H4 (cell line): Measurements from ENCODE around the gene SAMD3. TPM values are rescaled to one million over a fixed set of nuclear protein-coding genes. Genes with fewer than 3 reads are reported as not detected.
"Not testable (repeated sequence)": the region's sequence is repeated elsewhere in the genome, so short reads cannot be mapped to it uniquely, and the experiment has no call there.

Experiments used
- DNase-seq: peaks from one replicate; pipeline ENCODE4 v3.0.0-alpha.2; 2015; ENCODE audit warnings: low spot score
- total RNA-seq: library from RNA; depleted of rRNA; stranded (reverse); fragments of >200 nt; shearing (Covaris generic); gene quantifications from 2 replicates; pipeline ENCODE4 v1.2.3, GENCODE V29; 2014

The SAMD3 gene
- total RNA-seq, 1 experiment from 2014 or later, result not detected

DNA sequence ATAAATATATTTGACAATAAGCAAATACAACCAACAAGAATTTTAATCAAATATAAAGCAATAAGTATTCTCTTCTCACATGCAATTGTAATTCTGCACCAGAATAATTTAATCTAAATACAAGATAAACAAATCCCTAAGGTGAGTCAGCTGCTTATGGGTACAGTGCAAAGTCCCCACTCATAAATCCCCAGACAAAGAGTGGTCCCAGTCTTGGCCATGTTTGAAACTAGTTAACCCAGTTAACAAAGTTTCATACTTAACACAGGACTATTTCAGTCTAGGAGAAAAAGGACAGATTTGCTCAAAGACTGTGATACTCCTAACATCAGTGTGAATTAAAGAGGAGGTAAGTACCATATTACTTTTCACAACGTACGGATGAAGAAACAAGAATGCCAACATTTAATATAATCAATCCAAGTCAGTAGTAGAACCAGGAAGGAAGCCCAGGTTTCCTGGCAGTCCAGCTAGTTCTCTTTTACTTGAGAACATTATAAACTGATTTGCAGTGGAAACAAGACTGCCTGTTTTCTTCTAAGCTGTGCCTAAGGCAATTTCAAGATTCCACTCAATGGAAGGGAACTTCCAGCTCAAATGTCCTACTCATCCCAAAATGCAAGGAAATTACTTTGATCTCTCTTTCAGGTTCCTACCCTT is 10.4 kb downstream of the SAMD3 start:
- no peak for DNase-seq

DNA sequence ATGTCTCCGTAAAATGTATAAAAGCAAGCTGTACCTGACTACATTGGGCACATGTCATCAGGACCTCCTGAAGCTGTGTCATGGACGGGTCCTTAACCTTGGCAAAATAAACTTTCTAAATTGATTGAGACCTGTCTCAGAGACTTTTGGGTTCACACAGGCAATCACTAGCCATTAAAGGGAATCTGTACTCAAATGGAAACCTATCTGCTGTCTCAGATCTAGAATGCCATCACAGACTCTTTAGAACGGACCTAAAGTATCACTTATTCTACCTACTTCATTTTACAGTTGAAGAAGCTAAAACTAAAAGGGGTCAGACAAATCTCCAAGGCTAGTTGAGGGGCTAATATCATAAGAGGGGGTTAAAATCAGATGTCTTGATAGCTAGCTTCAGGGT is 11.1 kb downstream of the SAMD3 start:
- no peak for DNase-seq

DNA sequence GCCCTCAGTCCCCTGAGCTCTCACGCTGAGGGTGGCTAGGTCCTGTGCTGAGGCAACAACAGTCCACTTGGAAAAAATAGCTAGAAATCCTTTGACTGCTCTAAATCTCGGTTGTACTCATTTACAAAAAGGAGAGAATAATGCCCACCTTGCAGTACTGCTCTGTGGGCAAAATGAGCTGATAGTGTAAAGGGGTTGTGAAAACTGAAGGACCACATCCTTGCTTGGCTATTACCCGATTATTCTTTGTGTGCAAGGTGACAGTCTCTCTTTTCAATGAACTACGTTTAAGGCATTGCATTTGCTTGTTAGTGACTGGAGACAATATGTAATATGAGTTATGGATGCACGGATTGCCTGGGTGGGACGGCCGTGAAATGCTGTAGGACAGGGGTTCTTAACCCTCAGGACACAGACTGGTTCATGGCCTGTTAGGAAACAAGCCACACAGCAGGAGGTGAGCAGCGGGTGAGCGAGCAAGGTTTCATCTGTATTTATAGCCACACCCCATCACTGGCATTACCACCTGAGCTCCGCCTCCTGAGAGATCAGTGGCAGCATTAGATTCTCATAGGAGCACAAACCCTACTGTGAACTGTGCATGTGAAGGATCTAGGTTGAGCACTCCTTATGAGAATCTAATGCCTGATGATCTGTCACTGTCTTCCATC is 14.6 kb downstream of the SAMD3 start:
- DNase-seq, result no peak

- no peak for DNase-seq
These were observed 16.3 kb downstream of the SAMD3 start for GRCh38 chr6:130206479-130206878.

GRCh38 chr6:130204322-130204721 is 18.4 kb downstream of the SAMD3 start:
- DNase-seq, result no peak

DNA sequence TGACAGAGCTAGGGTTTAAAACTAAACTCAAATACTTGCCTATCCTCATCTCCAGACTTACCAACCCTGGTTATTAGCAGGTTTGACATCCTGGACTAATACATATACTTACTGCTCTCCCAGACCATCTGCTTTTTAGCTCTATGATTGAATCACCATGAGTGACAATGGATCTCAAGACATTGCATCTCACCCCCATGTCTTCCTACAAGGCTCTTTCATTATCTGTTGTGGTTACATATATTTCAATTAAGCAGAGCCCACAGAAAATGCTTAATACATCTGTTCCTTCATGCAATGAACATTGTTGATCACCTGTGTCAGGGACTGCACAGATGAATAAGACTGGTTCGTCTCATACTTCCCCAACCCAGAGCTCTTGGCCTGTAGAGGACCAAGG is 19.4 kb downstream of the SAMD3 start:
- no peak for DNase-seq

- no peak for DNase-seq
These were observed 20.0 kb downstream of the SAMD3 start for GRCh38 chr6:130202782-130203181.

DNA sequence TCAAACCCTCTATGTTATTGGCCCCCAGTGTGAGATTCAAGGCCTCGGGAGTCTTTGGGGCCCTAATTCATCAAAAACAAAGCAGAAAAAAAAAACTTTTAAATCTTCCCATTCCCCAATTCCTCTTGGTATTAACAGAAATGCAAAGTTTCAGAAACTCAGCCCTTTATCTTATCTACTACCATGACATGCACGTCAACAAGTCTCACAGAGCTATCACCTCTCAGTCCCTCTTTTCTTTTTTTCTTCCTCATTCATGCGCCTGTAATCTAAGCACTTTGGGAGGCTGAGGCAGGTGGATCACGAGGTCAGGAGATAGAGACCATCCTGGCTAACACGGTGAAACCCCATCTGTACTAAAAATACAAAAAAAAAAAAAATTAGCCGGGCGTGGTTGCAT is 22.7 kb downstream of the SAMD3 start:
- no peak for DNase-seq

- DNase-seq, result no peak
These were observed 24.2 kb downstream of the SAMD3 start for GRCh38 chr6:130198483-130199035.

GRCh38 chr6:130197816-130198482 is 24.8 kb downstream of the SAMD3 start:
- not testable (repeated sequence) for DNase-seq

DNA sequence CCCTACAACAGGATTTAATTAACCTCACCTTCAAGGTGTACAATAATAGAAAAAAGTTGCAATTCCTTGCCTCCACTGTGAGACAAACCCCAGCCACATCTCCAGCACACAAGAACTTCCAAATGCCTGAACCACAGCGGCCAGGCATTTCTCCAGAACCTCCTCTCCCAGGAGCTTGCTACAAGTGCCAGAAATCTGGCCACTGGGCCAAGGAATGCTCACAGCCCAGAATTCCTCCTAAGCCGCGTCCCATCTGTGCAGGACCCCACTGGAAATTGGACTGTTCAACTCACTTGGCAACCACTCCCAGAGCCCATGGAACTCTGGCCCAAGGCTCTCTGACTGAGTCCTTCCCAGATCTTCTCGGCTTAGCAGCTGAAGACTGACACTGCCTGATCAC is 28.3 kb downstream of the SAMD3 start:
- DNase-seq, result not testable (repeated sequence)

DNA sequence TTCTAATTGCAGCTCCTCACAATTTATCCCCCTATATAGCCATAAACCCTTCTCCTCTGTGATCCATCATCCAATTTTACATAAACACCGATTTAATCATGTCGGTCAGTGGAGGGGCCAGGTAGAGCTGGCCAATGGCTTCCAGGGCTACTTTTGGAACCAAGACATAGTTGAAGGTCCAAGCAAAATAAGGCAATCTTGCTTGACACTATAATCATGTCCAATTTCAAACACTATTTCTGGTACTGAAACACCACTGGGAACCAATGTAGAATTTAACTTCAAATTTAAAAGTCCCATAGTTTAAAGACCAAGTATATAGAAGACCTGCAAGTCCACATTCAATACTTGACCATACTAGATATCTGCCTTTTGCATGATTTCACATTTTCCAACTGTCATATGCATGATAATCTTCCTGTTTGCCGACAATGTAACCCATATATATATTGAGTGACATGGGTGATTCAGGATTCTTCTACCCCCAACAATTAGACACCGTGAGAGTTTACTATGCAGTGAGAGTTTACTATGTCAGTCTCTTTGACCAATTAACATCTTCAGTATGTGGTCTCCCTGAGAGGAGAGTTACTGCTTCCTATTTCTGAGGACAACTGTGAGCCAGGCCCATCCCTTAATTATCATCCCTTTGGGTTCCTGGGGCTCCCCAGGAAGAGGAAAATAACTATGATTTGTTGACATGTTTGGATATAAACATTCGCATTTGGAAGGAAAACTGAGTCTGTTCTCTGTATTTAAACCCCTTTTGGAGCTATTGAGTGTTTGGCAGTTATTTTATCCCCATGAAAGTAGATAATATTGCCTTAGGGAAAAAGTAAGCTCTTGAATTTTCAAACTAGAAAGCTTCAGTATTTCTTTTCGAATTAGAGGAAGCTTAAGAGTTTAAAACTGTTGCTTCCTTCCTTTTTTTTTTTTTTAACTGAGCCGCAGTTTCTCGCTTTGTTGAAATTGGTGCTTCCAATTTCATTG is 31.8 kb downstream of the SAMD3 start:
- no peak for DNase-seq

DNA sequence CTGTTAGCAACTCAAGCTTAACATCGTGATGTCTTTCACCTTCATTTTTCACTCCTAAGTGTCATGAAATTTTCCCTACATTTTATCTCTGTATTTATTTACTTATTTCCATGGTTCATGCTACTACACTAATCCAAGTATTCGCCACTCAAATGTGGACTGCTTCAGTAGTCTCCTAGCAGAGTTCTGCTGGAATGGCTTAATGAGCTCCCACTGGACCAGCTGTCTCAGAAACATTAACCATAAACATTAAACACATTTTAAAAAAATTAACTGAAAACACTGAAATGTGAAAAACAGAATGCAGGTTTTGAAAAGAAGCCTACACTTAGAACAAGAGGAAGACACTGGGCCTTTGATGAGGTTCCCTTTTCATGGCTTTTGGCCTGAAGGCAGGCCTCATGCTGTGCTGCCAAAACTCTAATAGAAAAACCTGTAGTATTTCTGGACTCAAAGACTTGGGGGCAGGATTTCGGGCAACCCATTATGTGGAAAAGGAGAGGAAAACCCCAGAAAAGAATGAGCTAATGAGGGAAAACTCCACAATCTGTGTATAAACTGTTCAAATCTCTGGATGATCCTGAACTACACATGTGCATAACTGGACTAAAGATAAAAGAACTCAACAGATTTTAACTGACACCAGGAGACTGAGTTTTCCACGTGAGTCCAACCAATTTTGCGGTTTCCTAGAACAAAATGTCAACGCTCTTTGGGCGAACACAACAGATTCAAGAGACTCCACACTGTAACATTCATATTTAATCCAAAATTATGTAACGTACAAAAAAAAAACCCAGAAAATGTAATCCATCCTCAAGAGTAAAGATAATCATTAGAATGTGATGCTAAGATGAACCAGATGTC is 33.0 kb downstream of the SAMD3 start:
- no peak for DNase-seq

GRCh38 chr6:130188207-130188899 is 34.4 kb downstream of the SAMD3 start:
- DNase-seq, result no peak

- no peak for DNase-seq
These were observed 35.2 kb downstream of the SAMD3 start for GRCh38 chr6:130187335-130188206.

DNA sequence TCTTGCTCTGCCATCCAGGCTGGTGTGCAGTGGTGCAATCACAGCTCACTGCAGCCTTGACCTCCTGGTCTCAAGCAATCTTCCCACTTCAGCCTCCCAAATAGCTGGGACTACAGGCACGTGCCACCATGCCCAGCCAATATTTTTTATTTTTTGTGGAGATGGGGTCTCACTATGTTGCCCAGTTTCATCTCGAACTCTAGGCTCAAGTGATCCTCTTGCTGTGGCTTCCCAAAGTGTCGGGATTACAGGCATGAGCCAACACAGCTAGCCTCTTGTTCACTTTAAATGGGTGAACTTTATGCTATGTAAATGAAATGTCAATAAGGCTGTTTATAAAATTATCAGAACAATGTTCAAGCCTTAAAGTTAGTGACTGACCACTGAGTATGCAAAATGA is 37.1 kb downstream of the SAMD3 start:
- DNase-seq, result no peak

DNA sequence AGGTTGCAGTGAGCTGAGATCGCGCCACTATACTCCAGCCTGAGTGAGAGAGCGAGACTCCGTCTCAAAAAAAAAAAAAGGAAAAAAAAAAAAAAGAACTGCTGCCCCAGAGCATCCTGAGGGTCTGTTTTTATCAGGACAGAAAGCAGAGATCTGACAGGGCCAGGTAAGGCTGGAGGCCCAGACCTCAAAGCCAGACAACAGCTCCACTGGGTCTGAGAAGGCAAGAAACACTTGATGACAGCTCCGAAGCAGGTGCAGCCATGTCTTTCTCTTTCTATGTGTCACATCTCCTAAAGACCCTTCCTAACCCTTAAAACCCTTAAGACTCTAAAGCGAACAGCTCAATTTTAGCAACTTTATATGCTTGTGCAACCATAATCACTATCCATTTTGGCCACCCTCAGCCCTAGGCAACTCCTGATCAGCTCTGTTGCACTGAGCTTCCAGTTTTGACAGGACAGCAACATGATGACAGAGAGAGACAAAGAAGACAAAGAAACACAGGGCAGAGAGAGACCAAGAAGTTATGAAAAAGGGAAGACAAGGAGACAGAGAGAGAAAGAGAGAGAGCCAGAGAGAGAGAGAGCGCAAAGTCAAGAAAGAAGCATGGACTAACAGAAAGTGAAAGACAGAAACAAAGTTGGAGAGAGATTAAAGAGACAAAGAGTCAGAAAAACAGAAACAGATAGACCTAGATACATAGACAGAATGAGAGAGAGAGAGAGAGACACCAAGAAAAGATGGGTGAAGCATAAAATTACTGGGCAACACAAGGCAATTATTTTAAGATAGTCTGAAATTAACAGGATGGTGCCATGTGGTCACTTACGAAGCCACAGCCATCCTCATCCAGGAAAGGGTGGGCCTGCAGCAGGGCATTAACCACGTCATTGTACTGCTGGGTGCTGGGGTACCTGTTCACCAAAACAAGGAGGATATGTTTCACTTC is 39.2 kb downstream of the SAMD3 start:
- DNase-seq, result no peak

DNA sequence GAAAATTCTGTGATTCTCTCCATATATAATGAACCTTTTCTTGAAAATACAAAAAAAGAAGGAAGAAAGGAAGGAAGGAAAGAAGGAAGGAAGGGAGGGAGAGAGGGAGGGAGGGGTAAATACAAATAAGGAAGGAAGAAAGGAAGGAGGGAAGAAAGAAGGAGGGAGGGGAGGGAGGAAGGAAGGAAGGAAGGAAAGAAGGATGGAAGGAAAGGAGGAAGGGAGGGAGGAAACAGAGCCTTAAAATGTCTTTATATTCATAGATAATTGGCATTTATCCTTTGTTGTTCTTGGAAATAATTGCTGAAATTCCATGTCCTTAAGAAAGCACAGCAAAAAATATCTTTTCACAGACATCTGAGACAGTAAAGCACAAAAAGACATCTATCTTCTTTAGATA is 40.3 kb downstream of the SAMD3 start:
- DNase-seq, result no peak
